Dendritic cell treated with granulocyte-macrophage colony-stimulating factor and Interleukin-4, amounts not matched to agents 40 ng/mL and 50 ng/mL, for 4 days (primary cell): ENCODE results near the gene CYP26A1.

Experiments used
- H3K27ac Mint-ChIP-seq: one replicate; pipeline ENCODE4 v1.8.0; 2022; ENCODE audit warnings: mild to moderate bottlenecking, mixed read lengths
- H3K27me3 Mint-ChIP-seq: one replicate; pipeline ENCODE4 v1.8.0; 2022; ENCODE audit warnings: mild to moderate bottlenecking, mixed read lengths
- H3K36me3 Mint-ChIP-seq: one replicate; pipeline ENCODE4 v1.8.0; 2022; ENCODE audit warnings: low read depth, mixed read lengths
- H3K4me1 Mint-ChIP-seq: one replicate; pipeline ENCODE4 v1.8.0; 2022; ENCODE audit warnings: low read depth, mixed read lengths
- H3K4me3 Mint-ChIP-seq: one replicate; pipeline ENCODE4 v1.8.0; 2022; ENCODE audit warnings: mild to moderate bottlenecking, moderate library complexity, mixed read lengths
- H3K9me3 Mint-ChIP-seq: one replicate; pipeline ENCODE4 v1.8.0; 2022; ENCODE audit warnings: mixed read lengths
- intact Hi-C: fragments of 100-400 bp; cut with micrococcal nuclease; formaldehyde crosslinking; loops from one replicate; pipeline ENCODE4 v1.15.0; 2022

Gene CYP26A1

DNA sequence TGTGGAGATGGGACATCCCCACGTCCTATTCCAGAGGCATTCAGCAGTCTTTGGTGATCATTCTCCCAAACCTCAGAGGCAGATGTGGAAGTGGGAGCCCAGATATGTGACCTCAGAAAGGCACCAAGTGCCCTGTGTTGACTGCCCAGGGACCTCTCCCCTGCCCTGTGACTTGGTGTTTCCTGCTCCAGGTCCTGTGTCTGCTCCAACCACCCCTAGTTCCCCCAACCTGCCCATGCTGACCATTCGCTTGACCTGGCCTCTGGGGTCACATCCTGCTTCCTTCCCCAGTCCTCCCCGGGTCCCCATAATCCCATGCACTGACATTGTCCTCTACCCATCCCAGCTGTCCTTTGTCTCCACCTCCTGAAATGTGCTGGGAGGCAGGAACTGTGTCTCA is 7.6 kb downstream of the CYP26A1 start:
- Mint-ChIP-seq H3K27ac (no peak overlapping the region), H3K9me3 (no peaks in the 10 kb centered on the region), H3K4me3 (no peak overlapping the region), H3K36me3 (no peaks in the 10 kb centered on the region), H3K4me1 (peaks cover 5% of the 10 kb centered on the region), H3K27me3 (peaks cover 63% of the 10 kb centered on the region)
- intact Hi-C loops, result loop anchor here (2.0 to 10.0 kb wide), 2 partner anchors 141 to 433 kb away; no protein-coding TSS in a partner anchor

DNA sequence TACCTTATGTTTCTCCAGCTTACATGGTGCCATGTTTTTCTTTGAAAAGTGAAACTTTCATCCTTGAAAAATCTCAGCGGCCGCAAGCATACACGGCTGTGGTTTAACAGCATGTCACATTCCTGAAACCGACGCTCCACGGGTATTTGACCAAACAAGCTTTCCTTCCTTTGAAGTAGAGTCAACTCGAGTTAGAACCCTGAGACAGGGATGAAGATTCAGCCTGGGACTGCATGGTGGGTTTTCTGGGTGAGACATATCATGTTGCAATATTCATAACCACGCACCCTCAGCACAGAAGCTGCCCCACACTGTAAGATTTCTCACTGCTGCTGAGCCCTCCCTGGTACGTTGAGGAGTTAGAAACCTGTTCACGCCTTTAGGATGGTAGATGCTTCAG is 8.1 kb downstream of the CYP26A1 start:
- no peaks in the 10 kb centered on the region for H3K9me3 Mint-ChIP-seq
- peaks cover 60% of the 10 kb centered on the region for H3K27me3 Mint-ChIP-seq
- H3K27ac Mint-ChIP-seq, result no peak overlapping the region
- H3K4me1 Mint-ChIP-seq, result peaks cover 5% of the 10 kb centered on the region
- H3K4me3 Mint-ChIP-seq, result no peak overlapping the region
- H3K36me3 Mint-ChIP-seq, result no peaks in the 10 kb centered on the region
- intact Hi-C loops, result loop anchor here (2.0 to 10.0 kb wide), 2 partner anchors 141 to 433 kb away; no protein-coding TSS in a partner anchor

DNA sequence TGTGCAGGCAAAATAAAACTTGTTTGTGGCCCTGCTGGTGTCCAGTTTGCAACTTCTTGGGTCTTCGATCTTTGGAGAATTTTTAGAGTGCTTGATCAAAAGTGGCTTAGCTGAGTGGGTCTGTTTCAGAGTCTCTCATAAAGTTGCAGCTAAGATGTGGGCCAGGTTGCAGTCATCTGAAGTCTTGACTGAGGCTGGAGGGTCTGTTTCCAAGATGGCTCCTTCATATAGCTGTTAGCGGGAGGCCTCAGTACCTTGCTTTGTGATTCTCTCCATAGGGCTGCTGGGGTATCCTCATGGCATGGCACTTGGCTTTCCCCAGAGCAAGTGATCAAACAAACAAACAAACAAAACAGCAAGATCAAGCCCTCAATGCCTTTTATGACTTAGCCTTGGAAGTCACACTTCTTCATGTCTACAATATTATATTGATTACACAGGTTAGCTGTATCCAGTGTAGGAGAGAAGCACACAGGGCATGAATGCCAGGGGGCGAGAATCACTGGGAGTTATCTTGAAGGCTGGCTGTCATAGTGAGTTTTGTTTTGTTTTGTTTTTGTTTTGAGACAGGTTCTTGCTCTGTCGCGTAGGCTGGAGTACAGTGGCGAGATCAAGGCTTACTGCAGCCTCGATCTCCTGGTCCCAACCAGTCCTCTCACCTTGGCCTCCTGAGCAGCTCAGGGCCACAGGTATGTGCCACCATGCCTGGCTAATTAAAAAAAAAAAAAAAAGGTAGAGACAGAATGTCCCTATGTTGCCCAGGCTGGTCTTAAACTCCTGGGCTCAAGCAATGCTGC is 10.2 kb downstream of the CYP26A1 start:
- Mint-ChIP-seq H3K4me1 (peaks cover 5% of the 10 kb centered on the region), H3K4me3 (no peak overlapping the region), H3K27ac (no peak overlapping the region), H3K27me3 (peaks cover 61% of the 10 kb centered on the region), H3K9me3 (no peaks in the 10 kb centered on the region), H3K36me3 (no peaks in the 10 kb centered on the region)
- intact Hi-C loops, result loop anchor here (10.0 kb wide), 1 partner anchor 431 kb away; no protein-coding TSS in a partner anchor

DNA sequence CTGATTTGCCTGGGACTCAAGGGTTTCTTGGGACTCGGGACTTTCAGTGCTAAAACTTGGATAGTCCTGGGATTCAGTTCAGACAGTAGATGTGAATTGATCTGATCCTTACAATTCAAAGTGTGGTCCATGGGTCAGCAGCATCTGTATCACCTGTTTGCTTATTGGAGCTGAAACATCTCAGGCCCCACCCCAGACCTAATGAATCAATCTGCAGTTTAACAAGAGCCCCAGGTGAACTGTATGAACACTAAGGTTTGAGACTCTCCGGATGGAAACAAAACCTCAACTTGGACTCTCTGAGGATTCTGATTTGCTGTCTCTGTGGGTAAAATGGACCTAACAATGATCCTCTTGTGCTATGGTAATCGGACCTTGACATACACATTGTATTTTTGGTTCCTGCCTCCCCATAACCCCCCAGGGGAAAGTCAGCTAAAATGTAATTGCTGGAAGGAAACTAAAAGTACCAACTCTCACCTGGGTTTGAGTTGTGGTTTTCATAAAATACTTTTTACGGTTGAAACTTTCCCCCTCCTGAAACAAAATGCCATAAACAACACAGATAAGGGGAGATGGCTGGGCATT is 11.7 kb downstream of the CYP26A1 start:
- intact Hi-C loops, result loop anchor here (10.0 kb wide), 1 partner anchor 429 kb away; no protein-coding TSS in a partner anchor
- Mint-ChIP-seq H3K27ac (no peak overlapping the region), H3K27me3 (peaks cover 53% of the 10 kb centered on the region), H3K4me1 (no peaks in the 10 kb centered on the region), H3K9me3 (no peaks in the 10 kb centered on the region), H3K4me3 (no peak overlapping the region), H3K36me3 (no peaks in the 10 kb centered on the region)

DNA sequence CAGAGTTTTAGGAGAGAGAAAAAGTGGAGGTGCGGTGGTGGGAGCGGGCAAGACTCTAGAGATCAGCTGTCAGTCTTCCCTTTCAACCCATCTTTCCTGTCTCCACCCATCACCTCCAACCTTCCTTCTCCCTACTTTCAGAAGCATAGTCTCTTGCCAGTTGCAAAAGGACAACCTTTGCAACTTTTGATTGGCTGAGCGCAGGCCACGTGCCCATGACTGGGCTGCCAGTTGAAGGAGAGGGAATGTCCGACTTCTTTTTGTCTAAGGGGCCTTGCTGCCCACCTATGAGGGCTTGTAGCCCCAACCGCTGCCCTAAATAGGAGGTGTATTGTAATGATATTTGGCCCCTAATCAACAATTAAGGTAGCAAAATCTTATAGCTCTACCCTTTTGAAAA is 12.6 kb downstream of the CYP26A1 start:
- no peak overlapping the region for H3K4me3 Mint-ChIP-seq
- no peak overlapping the region for H3K27ac Mint-ChIP-seq
- H3K27me3 Mint-ChIP-seq, result peaks cover 49% of the 10 kb centered on the region
- H3K36me3 Mint-ChIP-seq, result no peaks in the 10 kb centered on the region
- H3K4me1 Mint-ChIP-seq, result no peaks in the 10 kb centered on the region
- intact Hi-C loops, result loop anchor here (10.0 kb wide), 1 partner anchor 429 kb away; no protein-coding TSS in a partner anchor
- no peaks in the 10 kb centered on the region for H3K9me3 Mint-ChIP-seq

DNA sequence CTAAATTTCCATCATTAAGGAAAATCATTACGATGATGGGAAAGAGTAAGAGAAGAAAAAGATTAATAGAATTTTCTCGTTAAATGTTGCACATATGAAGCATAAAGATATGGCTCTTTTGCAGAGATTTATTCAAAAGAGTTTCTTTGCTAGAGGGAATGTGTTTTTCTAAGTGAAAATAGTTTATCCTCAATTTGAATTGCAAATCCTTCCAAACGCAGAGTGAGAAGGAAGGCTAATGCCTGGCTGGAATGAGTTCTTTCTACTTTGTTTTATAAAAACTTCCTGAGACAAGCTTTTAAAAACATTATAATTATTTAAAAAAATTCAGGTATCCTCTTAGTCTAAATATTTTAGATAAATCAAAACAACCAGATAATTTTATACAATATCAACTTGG is 14.2 kb downstream of the CYP26A1 start:
- H3K27ac Mint-ChIP-seq, result no peak overlapping the region
- H3K36me3 Mint-ChIP-seq, result no peaks in the 10 kb centered on the region

DNA sequence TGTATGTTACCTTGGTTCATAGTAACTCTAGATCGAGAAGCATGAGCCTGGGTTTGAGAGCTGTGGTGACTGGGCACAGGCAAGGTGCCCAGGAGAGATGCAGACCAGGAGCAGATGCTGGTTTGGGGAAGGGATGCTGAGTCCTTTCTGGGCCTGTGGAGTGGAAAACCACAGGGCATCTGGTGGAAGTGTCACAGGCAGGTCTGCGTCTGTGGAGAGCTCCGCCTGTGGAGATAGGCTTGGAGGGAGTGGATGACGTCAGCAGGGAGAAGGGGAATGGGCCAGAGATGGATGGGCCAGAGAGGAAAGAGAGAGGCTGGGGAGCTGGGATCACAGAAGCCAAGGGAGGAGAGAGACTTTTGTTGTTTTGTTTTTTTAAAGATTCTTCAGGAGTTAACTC is 14.8 kb downstream of the CYP26A1 start:
- H3K4me1 Mint-ChIP-seq, result no peaks in the 10 kb centered on the region
- H3K36me3 Mint-ChIP-seq, result no peaks in the 10 kb centered on the region
- no peak overlapping the region for H3K4me3 Mint-ChIP-seq
- H3K9me3 Mint-ChIP-seq, result no peaks in the 10 kb centered on the region
- H3K27me3 Mint-ChIP-seq, result peaks cover 42% of the 10 kb centered on the region
- H3K27ac Mint-ChIP-seq, result no peak overlapping the region
- intact Hi-C loops, result loop anchor here (10.0 kb wide), 1 partner anchor 426 kb away; no protein-coding TSS in a partner anchor

More for the DNA sequence above, 14.2 kb downstream of the CYP26A1 start:
- no peaks in the 10 kb centered on the region for H3K9me3 Mint-ChIP-seq
- no peaks in the 10 kb centered on the region for H3K4me1 Mint-ChIP-seq
- intact Hi-C loops, result loop anchor here (10.0 kb wide), 1 partner anchor 427 kb away; no protein-coding TSS in a partner anchor
- H3K27me3 Mint-ChIP-seq, result peaks cover 41% of the 10 kb centered on the region
- no peak overlapping the region for H3K4me3 Mint-ChIP-seq

DNA sequence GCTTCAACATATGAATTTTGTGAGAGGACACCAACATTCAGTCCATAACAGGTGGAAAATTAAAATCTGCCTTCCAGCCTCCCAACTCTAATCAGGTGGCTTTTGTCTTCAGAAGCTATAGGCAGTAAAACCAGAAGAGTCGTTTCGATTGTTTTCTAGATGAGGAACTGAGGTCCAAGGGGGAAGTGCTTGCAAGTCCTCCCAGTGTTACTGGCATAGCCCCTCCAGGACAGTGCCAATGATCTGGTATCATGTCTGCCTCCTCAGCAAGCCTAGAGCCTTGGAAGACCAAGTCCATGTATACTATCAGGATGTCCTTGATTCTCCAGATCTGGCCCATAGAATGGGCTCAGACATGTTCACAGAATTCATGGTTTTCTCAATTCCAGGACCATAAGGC is 16.9 kb downstream of the CYP26A1 start:
- Mint-ChIP-seq H3K27ac (no peak overlapping the region), H3K36me3 (no peaks in the 10 kb centered on the region), H3K27me3 (peaks cover 58% of the 10 kb centered on the region), H3K9me3 (no peaks in the 10 kb centered on the region), H3K4me3 (no peak overlapping the region), H3K4me1 (no peaks in the 10 kb centered on the region)
- intact Hi-C loops, result no loop called here

DNA sequence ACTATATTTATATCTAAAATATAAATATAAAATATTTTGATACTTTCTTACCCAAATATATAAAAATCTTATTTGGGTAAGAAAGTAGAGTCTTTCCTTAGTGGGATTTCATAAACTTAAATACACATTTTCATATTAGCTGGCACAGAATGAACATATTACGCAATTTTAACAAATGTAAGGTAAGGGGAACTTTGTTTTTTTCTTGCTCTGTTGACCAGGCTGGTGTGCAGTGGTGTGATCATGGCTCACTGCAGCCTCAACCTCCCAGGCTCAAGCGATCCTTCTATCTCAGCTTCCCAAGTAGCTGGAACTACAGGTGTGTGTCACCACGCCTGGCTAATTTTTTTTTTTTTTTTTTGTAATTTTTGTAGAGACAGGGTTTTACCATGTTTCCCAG is 18.3 kb downstream of the CYP26A1 start:
- H3K4me3 Mint-ChIP-seq, result no peak overlapping the region
- H3K9me3 Mint-ChIP-seq, result no peaks in the 10 kb centered on the region
- no peak overlapping the region for H3K27ac Mint-ChIP-seq
- intact Hi-C loops, result no loop called here
- peaks cover 50% of the 10 kb centered on the region for H3K27me3 Mint-ChIP-seq
- H3K36me3 Mint-ChIP-seq, result no peaks in the 10 kb centered on the region
- no peaks in the 10 kb centered on the region for H3K4me1 Mint-ChIP-seq

DNA sequence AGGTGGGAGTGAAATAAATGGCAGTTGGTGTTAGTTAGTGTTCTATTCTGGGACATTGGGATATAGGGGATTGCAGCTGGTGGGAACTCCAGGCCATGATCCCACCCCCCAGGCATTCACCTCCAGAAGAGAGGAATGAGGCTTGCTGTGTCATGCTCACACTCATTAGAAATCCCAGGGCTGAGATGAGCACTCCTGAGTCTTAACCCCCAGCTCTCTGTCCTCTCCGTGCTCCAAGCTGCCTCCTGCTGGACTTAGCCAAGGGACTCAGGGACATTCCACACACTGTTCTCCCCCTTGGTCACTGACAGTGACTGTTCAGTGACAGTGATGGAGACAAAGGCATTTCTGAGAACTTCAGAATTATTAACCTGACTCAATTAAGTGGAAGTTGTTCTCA is 21.5 kb downstream of the CYP26A1 start:
- intact Hi-C loops, result no loop called here
- Mint-ChIP-seq H3K27ac (no peak overlapping the region), H3K4me1 (no peaks in the 10 kb centered on the region), H3K27me3 (peaks cover 38% of the 10 kb centered on the region), H3K4me3 (no peak overlapping the region), H3K9me3 (no peaks in the 10 kb centered on the region), H3K36me3 (no peaks in the 10 kb centered on the region)

DNA sequence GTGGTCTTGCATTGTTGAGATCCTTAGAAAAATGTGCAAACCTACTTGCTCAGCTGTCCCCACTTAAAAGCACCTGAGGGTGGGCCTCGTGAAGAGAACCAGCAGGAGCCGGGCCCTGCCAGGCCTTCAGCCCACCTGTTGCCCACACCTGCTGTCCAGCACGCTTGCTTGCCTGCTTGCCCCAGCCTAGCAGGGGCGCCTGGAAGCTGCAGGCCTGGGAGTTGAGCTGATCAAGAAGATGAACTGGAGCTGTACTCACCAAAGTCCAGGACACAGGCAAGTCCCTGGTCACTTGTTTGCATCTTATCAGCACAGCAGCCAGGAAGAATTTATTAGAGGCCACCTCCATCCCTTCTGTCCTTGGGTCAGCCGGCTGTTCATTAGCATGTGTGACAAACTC is 23.2 kb downstream of the CYP26A1 start:
- H3K4me3 Mint-ChIP-seq, result no peak overlapping the region
- H3K9me3 Mint-ChIP-seq, result no peaks in the 10 kb centered on the region
- H3K4me1 Mint-ChIP-seq, result no peaks in the 10 kb centered on the region
- H3K27ac Mint-ChIP-seq, result no peak overlapping the region
- no peaks in the 10 kb centered on the region for H3K36me3 Mint-ChIP-seq
- intact Hi-C loops, result no loop called here
- H3K27me3 Mint-ChIP-seq, result peaks cover 33% of the 10 kb centered on the region

DNA sequence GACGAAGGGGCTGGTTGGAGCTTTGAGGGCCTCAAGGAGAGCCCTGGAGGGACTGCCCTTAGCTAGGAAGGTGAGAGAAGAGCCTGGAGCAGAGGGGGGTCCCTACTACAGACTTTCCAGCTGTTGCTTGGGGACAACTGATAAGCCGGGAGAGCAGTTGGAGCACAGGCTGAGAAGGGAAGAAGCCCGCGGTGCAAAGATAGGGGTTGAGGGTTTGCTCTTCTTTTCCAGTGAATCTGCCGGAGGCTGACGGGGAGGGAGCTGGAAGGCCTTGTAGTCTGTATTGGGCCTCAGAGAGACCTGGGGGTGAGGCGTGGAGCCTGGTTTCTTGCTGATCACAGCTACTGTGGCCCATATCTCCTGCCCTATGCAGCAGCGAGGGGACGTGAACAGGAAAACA is 23.7 kb downstream of the CYP26A1 start:
- no peaks in the 10 kb centered on the region for H3K9me3 Mint-ChIP-seq
- H3K36me3 Mint-ChIP-seq, result no peaks in the 10 kb centered on the region
- H3K4me1 Mint-ChIP-seq, result no peaks in the 10 kb centered on the region
- H3K4me3 Mint-ChIP-seq, result no peak overlapping the region
- intact Hi-C loops, result no loop called here
- H3K27me3 Mint-ChIP-seq, result peaks cover 33% of the 10 kb centered on the region
- H3K27ac Mint-ChIP-seq, result no peak overlapping the region

DNA sequence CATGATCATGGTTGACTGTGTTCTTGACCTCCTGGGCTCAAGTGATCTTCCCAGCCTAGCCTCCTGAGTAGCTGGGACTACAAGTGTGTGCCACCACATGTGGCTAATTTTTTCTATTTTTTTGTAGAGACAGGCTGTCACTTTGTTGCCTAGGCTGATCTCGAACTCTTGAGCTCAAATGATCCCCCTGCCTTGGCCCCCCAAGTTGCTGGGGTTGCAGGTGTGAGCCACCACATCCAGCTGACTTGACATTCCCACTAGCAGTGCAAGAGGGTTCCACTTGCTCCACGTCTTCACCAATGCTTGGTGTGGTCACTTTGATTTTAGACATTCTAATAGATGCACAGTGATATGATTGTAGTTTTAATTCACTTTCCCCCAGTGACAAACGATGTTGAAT is 25.1 kb downstream of the CYP26A1 start:
- no peak overlapping the region for H3K4me3 Mint-ChIP-seq
- intact Hi-C loops, result no loop called here

DNA sequence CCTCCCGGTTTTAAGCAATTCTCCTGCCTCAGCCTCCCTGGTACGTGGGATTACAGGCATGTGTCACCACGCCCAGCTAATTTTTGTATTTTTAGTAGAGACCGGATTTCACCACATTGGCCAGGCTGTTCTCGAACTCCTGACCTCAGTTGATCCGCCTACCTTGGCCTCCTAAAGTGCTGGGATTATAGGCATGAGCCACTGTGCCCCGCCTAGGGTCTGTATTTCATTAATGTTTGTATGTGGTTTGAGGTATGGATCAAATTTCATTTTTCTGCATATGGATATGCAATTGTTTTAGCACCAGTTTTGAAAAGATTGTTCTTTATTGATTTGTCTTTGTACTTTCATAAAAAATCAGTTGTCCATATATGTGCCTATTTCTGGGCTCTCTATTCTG is 26.0 kb downstream of the CYP26A1 start:
- Mint-ChIP-seq H3K4me1 (no peaks in the 10 kb centered on the region), H3K27me3 (peaks cover 18% of the 10 kb centered on the region), H3K36me3 (no peaks in the 10 kb centered on the region), H3K27ac (no peak overlapping the region), H3K4me3 (no peak overlapping the region), H3K9me3 (no peaks in the 10 kb centered on the region)
- intact Hi-C loops, result no loop called here

More for the DNA sequence above, 25.1 kb downstream of the CYP26A1 start:
- no peaks in the 10 kb centered on the region for H3K4me1 Mint-ChIP-seq
- H3K27ac Mint-ChIP-seq, result no peak overlapping the region
- H3K36me3 Mint-ChIP-seq, result no peaks in the 10 kb centered on the region
- no peaks in the 10 kb centered on the region for H3K9me3 Mint-ChIP-seq
- peaks cover 26% of the 10 kb centered on the region for H3K27me3 Mint-ChIP-seq
